Measurements from ENCODE around the gene PPP5C.

The PPP5C gene

GRCh38 chr19:46427518-46428045, 80.7 kb downstream of the PPP5C start:
- TF ChIP-seq TAF1 (IDR thresholded peaks at IDR 0.05; ENCODE audit: low read depth) (no peak), TCF12 (IDR thresholded peaks at IDR 0.05; ENCODE audit: low read depth) (no peak), CREB1 (IDR thresholded peaks at IDR 0.05; ENCODE audit: low read depth) (no peak), TEAD4 (IDR thresholded peaks at IDR 0.05) (no peak), USF1 (IDR thresholded peaks at IDR 0.05) (no peak), ZBTB7A (IDR thresholded peaks at IDR 0.05; ENCODE audit: low read depth) (no peak), CEBPB (IDR thresholded peaks at IDR 0.05) (no peak), YY1 (IDR thresholded peaks at IDR 0.05; ENCODE audit: low read depth) (no peak), RAD21 (IDR thresholded peaks at IDR 0.05; ENCODE audit: low read depth) (no peak), EGR1 (IDR thresholded peaks at IDR 0.05) (no peak), EP300 (IDR thresholded peaks at IDR 0.05; ENCODE audit: borderline replicate concordance) (no peak), REST (IDR thresholded peaks at IDR 0.05; ENCODE audit: low read depth) (no peak)

- TF ChIP-seq TCF12 (IDR thresholded peaks at IDR 0.05; ENCODE audit: low read depth) = no peak
- TF ChIP-seq MAX (IDR thresholded peaks at IDR 0.05) = no peak
- no peak for TF ChIP-seq CREB1 (IDR thresholded peaks at IDR 0.05; ENCODE audit: low read depth)
- no peak for TF ChIP-seq CEBPB (IDR thresholded peaks at IDR 0.05)
- no peak for TF ChIP-seq RAD21 (IDR thresholded peaks at IDR 0.05; ENCODE audit: low read depth)
- no peak for TF ChIP-seq NFIC (IDR thresholded peaks at IDR 0.05)
- no peak for TF ChIP-seq EGR1 (IDR thresholded peaks at IDR 0.05)
- TF ChIP-seq TAF1 (IDR thresholded peaks at IDR 0.05; ENCODE audit: low read depth) = no peak
- no peak for TF ChIP-seq ZBTB7A (IDR thresholded peaks at IDR 0.05; ENCODE audit: low read depth)
- no peak for TF ChIP-seq YY1 (IDR thresholded peaks at IDR 0.05; ENCODE audit: low read depth)
- no peak for TF ChIP-seq FOXM1 (IDR thresholded peaks at IDR 0.05; ENCODE audit: borderline replicate concordance, low read depth)
These were observed 81.6 kb downstream of the PPP5C start, which contains the start of gene PNMA8C for GRCh38 chr19:46428239-46429135. Gene PNMA8C (minus strand): TSS chr19:46428936. CDS start chr19:46428359, 577 bp downstream.

GRCh38 chr19:46429999-46430398, 83.1 kb downstream of the PPP5C start:
- no peak for TF ChIP-seq TCF12 (IDR thresholded peaks at IDR 0.05; ENCODE audit: low read depth)
- TF ChIP-seq TAF1 (IDR thresholded peaks at IDR 0.05; ENCODE audit: low read depth) = no peak
- peak; percentile 55 for TF ChIP-seq USF1 (IDR thresholded peaks at IDR 0.05)
- no peak for TF ChIP-seq CEBPB (IDR thresholded peaks at IDR 0.05)
- TF ChIP-seq CREB1 (IDR thresholded peaks at IDR 0.05; ENCODE audit: low read depth) = no peak
- no peak for TF ChIP-seq NFIC (IDR thresholded peaks at IDR 0.05)
- no peak for TF ChIP-seq YY1 (IDR thresholded peaks at IDR 0.05; ENCODE audit: low read depth)
- TF ChIP-seq REST (IDR thresholded peaks at IDR 0.05; ENCODE audit: low read depth) = no peak

- TF ChIP-seq CEBPB (IDR thresholded peaks at IDR 0.05) (no peak), RAD21 (IDR thresholded peaks at IDR 0.05; ENCODE audit: low read depth) (peak; percentile 40)
These were observed 84.9 kb downstream of the PPP5C start for GRCh38 chr19:46431824-46432223.

- TF ChIP-seq REST (IDR thresholded peaks at IDR 0.05; ENCODE audit: low read depth) (no peak), NFIC (IDR thresholded peaks at IDR 0.05) (no peak), TAF1 (IDR thresholded peaks at IDR 0.05; ENCODE audit: low read depth) (no peak), CEBPB (IDR thresholded peaks at IDR 0.05) (no peak), USF1 (IDR thresholded peaks at IDR 0.05) (no peak), RAD21 (IDR thresholded peaks at IDR 0.05; ENCODE audit: low read depth) (no peak), EP300 (IDR thresholded peaks at IDR 0.05; ENCODE audit: borderline replicate concordance) (no peak), FOXM1 (IDR thresholded peaks at IDR 0.05; ENCODE audit: borderline replicate concordance, low read depth) (no peak), TCF12 (IDR thresholded peaks at IDR 0.05; ENCODE audit: low read depth) (no peak), EGR1 (IDR thresholded peaks at IDR 0.05) (no peak), YY1 (IDR thresholded peaks at IDR 0.05; ENCODE audit: low read depth) (no peak), ZBTB7A (IDR thresholded peaks at IDR 0.05; ENCODE audit: low read depth) (no peak)
These were observed 88.1 kb downstream of the PPP5C start for GRCh38 chr19:46435009-46435408.
